ENCODE measurements around the gene NFAT5. TPM values are rescaled to one million over a fixed set of nuclear protein-coding genes. Genes with fewer than 3 reads are reported as not detected.

The NFAT5 gene
- total and polyA plus RNA-seq, 7 donors, result 1.6 to 27.9 (median 18.8) TPM

GRCh38 chr16:69522732-69523404 is 42.9 kb upstream of the NFAT5 start:
- WGBS, 3 donors, result 93 to 95% (median 94%) methylated on average over 7 of the region's 7 CpGs
- no peak for ATAC-seq
- intact Hi-C loops (cut with DNase I), result no loop called here
- H3K4me3 ChIP-seq, result no peak overlapping the region
- H3K27ac ChIP-seq, result no peak overlapping the region
- no peaks in the 10 kb centered on the region for H3K27me3 ChIP-seq (ENCODE audit: insufficient read depth in 3 of 3, low read length in 2 of 3)
- H3K36me3 ChIP-seq (ENCODE audit: insufficient read depth in 1 of 2, low read depth in 1 of 2), result no peaks in the 10 kb centered on the region
- no peak for TF ChIP-seq CTCF (IDR thresholded peaks at IDR 0.05)
- H3K4me1 ChIP-seq, result no peaks in the 10 kb centered on the region
- no peaks in the 10 kb centered on the region for H3K9me3 ChIP-seq
- DNase-seq, result no peak

GRCh38 chr16:69523566-69524305 is 42.0 kb upstream of the NFAT5 start:
- 86 to 89% (median 88%) methylated on average over 13 of the region's 13 CpGs for WGBS, 3 donors
- no peaks in the 10 kb centered on the region for H3K4me1 ChIP-seq
- no peaks in the 10 kb centered on the region for H3K36me3 ChIP-seq (ENCODE audit: insufficient read depth in 1 of 2, low read depth in 1 of 2)
- DNase-seq, result no peak
- no peak for TF ChIP-seq CTCF (IDR thresholded peaks at IDR 0.05)
- H3K4me3 ChIP-seq, result no peak overlapping the region
- intact Hi-C loops (cut with DNase I), result no loop called here
- no peak overlapping the region for H3K27ac ChIP-seq
- H3K9me3 ChIP-seq, result no peaks in the 10 kb centered on the region
- H3K27me3 ChIP-seq (ENCODE audit: insufficient read depth in 3 of 3, low read length in 2 of 3), result no peaks in the 10 kb centered on the region
- ATAC-seq, result no peak

- WGBS, 3 donors, result 84 to 92% (median 89%) methylated on average over 11 of the region's 11 CpGs
- no peak overlapping the region for H3K4me3 ChIP-seq
- peaks cover 4% of the 10 kb centered on the region for H3K4me1 ChIP-seq
- no peaks in the 10 kb centered on the region for H3K36me3 ChIP-seq (ENCODE audit: insufficient read depth in 1 of 2, low read depth in 1 of 2)
- no peak overlapping the region for H3K27ac ChIP-seq
- H3K27me3 ChIP-seq (ENCODE audit: insufficient read depth in 3 of 3, low read length in 2 of 3), result no peaks in the 10 kb centered on the region
- intact Hi-C loops (cut with DNase I), result no loop called here
- no peak for ATAC-seq
- no peak for DNase-seq
- no peaks in the 10 kb centered on the region for H3K9me3 ChIP-seq
- no peak for TF ChIP-seq CTCF (IDR thresholded peaks at IDR 0.05)
These were observed 38.7 kb upstream of the NFAT5 start for GRCh38 chr16:69526831-69527655.

- H3K27ac ChIP-seq, result no peak overlapping the region
- no peaks in the 10 kb centered on the region for H3K27me3 ChIP-seq (ENCODE audit: insufficient read depth in 3 of 3, low read length in 2 of 3)
- no peak for TF ChIP-seq CTCF (IDR thresholded peaks at IDR 0.05)
- H3K4me1 ChIP-seq, result peaks cover 4% of the 10 kb centered on the region
- intact Hi-C loops (cut with DNase I), result no loop called here
- H3K4me3 ChIP-seq, result no peak overlapping the region
- no peaks in the 10 kb centered on the region for H3K9me3 ChIP-seq
- ATAC-seq (no peak), DNase-seq (no peak)
- no peaks in the 10 kb centered on the region for H3K36me3 ChIP-seq (ENCODE audit: insufficient read depth in 1 of 2, low read depth in 1 of 2)
- 97 to 100% (median 100%) methylated on average over 1 of the region's 1 CpG for WGBS, 3 donors
These were observed 33.8 kb upstream of the NFAT5 start for GRCh38 chr16:69531988-69532387.

Measured in psoas muscle (tissue), 8 donors.